ENCODE measurements around the gene MUC5B. TPM values are rescaled to one million over a fixed set of nuclear protein-coding genes. Genes with fewer than 3 reads are reported as not detected.

MUC5B gene
- polyA plus RNA-seq, 1 donor = 0.03 TPM

DNA sequence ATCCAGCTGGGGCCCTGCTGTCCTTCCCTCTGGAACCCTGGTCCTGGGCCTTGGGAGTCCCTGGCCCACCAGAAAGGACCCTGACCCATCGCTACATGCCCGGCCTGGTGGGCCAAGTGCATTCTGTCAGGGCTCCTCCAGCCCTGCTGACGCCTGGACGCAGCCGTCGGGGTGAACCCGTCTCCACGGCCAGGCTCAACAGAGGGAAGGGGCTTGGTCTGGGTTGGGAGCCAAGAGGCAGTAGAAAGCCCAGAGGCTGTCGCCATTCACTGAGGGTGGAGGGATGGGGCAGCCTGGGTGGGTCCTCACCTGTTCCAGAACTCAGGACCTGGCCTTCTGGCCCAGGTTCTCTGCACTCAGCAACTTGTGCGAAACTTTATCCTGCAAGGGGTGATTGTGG lies 47.6 kb downstream of the MUC5B start:
- DNase-seq = no peak

DNA sequence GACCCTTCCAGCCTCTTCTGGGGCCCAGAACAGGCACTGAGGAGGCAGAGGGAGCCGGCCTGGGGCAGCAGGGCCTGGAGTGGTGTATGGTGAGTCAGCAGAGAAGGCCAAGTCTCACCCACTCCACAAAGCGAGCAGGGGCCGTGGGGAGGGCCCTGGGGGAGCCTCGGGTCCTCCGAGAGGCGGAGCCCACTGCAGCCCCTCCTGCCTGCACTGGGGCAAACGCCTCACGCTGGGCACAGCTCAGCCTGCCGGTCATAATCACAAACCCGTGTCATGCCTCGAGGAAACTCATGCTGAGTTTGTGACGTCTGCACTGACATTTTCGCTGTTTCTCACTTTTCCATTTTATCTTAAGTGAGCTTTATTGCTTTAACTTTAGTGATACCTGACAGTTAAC lies 48.1 kb downstream of the MUC5B start:
- no peak for DNase-seq

DNA sequence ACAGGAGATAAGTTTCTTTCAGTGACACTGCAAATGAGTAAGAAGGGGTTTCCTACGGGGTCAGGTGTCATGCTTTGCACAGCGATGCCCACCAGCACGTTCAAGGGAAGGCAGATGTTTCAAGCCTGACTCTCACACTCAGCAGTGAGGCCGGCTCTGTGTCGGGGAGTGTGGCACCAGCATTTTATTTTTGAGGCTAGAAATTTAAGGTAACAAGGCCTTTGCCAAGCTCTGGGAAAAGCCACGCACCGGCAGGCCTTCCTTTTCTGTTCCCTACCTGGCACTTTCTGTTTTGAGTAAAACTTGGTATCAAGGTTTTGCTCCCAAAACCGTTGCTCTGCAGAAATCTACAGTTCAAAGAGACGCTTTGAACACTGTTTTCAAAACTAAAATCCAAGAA lies 48.5 kb downstream of the MUC5B start:
- no peak for DNase-seq

DNA sequence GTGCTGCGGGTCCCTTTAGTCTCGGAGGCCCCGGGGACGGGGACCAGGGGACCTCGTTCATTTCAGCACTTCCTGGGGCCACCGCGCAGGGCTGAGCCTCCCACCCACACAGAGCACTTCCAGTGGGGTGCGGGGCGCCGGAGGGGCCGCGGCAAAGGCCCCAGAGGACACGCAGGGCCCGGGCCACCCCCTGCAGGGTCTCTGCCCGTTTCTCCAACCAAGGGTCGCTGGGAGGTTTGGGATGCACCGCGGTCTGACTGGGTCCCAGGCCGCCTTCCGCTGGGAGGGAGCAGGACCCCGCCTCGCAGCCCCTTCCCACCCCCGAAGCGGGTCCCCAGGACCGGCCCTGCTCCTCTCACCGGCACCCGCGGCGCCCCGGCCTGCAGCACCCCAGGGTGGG lies 49.1 kb downstream of the MUC5B start:
- no peak for DNase-seq

DNA sequence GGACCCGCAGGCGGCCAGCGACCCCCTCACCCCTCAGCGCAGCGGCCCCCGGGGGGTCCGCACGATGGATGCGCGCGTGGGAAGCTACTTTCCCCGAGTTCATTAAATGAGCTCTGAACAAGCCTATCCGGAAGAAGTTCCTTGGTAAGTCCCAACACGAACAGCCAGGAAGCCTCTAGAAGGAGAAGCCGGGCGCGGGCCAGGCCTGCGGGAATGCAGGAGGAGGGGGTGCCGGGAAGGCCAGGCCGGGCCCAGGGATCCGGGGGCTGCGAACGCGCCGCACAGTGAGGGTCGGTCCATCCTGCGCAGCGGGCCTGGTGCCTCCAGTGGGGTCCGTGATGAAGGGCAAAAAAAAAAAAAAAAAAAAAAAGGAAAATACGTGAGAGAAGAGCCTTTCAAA lies 49.7 kb downstream of the MUC5B start:
- DNase-seq = no peak

DNA sequence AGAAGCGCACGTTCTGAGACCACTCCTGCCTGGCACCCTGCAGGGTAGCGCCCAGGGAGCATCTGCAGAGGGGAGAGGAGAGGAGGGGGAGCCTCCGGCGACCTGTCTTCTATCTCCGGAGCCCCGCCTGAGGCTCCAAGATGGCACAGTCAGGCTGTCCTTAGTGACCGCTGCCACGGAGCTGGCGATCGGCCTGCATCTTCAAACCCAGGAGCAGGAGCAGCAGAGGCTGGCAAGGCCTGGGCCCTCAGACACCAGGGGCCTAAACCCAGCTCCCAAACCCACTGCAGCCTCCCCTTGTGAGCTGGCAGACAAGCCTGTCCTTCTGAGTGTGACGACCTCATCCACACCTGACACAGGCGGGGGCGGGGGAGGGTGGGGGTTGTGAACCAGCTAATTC lies 51.6 kb downstream of the MUC5B start:
- DNase-seq = no peak

DNA sequence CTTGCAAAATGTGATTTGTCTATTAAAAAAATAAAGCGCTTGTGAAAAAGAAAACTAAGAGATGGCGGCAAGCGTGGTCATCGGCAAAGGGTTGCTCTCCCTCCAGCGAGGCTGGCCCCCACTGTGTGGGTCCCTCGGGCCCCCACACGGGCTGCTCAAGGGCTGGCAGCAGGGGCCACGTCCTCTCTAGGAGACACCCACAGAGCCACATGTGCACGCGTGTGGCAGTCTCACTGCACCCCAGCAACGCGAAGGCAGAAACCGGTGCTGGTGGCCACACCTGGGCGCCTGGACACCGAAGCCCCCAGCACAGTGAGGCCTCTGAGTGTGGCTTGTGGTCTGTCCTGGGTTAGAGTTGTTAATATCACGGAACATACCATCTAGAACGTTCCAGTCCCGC lies 52.2 kb downstream of the MUC5B start:
- no peak for DNase-seq

DNA sequence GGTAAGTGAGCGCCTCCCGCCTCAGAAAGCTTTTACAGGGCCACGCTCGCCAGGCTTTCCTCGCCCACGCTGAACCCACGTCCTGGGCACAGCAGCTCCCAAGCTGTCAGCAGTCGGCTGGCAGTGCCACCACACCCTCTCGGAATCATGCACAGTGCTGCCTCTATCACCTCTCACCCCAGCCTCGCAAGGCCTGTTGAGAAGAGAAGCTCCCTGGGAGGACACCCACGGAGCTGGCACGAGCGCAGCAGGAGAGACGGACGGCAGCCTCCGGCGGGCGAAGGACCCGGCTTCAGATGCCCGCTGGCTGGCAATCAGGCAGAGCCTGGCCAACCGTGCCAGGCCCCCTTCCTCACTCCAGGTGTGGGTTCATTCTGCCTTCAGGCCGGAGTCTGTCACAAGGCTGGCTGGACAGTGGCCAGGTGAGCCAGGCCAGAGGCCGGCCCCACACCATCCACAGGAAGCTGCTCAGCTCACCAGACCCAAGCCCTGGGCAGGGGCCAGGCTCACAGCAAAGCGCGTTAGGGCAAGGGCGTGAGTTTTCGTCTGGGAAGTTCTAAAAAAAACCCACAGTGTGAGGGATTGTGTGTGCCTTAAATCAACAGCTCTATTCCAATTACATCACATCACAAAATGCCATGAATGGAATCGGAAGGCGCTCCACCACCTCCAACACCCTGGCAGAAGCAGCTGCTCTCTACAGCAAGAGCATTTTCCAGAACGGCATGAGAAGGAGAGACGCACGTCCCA lies 53.4 kb downstream of the MUC5B start:
- DNase-seq = no peak

DNA sequence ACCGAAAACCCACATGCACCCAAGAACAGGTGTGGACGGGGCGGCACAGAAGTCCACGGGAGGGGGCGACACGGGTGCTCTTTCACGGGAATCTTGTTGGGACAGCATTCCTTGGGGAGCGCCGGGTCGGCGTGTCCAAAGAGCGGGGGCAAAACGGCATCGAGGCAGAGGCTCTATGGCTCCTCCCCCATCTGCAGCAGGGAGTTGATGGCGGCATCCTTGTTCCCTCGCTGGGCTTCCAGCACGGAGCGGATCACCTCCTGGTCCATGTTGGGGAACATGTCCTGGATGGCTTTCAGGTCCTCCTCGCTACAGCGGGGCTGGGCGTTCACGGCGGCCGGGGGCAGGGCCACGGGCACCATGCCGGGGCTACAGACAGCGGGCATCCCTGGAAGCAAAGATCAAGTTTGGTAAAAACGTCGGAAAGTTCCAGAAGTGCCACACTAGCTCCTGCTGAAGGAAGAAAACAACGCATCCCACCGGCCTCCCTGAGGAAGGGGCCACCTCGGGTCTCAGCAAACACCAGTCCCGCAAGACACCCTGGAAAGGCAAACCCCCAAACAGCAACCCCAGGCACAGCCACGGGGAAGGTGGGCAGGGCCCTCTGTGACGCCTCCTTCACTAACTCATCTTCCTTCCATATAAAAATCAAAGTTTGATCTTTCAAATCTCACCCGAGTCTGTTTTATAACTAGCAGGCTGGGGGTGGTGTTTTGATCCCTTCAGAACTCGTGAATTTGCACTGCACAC lies 54.2 kb downstream of the MUC5B start:
- no peak for DNase-seq

DNA sequence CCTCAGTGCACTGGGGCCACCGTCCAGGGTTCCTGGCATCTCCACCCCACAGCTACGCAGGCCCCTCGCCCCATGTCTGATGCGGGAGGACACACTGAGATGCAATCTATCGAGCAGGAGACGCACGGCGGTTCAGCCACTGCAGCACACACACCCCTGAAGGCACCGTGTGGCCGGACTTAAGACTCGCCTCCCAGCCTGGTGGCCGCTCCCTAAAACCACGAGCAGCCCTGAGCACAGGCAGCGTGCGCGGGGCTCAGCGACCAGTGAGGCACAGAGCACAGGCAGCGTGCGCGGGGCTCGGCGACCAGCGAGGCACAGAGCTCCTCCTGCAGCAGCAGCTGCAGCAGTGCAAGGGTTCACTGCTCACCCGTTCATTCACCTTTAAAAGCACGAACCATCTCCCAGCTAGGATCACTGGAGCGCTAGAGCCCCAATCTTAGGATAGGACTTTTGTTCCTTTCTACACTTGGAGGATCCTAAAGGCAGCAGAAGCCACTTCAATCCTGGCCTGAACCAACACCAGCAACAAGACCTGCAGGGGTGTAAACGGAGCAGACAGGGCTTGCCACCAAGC lies 55.2 kb downstream of the MUC5B start:
- DNase-seq = no peak

DNA sequence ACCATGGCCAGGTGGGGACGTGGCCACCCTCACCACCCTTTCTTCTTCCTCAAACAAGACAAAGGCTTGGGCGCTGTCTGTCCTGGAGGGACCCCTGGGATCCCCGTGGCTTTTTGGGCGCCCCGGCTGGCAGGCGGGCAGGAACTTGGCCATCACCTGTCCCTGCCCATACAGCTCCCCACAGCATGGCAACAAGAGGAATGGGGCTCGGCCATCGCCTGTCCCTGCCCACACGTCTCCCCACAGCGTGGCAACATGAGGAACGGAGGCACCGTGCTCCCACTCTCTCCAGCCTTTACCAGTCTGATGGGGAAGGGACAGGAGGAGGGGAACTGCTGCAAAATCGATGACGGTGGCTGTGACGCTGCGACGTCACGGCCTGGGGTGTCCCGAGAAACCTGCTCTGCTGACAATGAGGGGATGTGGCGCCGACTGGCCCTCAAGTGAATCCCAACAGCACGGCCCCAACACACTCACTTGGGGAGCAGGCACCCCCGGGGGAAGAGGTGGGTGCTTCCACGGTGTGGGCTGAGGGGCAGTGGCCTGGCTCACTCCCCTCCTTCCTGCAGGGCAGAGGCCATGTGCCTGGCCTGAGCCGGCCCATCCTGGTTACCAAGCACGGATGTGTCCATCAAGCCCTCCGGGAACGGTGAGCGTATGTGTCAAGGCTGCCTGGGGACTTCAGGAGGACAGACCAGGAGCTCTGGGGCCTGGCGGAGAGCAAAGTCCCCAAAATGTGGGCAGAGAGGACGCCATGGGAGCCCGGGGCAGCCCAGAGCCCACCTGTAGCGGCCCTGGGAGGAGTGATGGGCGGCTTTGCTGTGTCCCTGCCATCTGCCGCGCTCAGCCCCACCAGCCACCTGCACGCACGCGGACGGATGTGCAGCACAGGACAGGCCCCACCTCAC lies 56.2 kb downstream of the MUC5B start:
- no peak for DNase-seq

DNA sequence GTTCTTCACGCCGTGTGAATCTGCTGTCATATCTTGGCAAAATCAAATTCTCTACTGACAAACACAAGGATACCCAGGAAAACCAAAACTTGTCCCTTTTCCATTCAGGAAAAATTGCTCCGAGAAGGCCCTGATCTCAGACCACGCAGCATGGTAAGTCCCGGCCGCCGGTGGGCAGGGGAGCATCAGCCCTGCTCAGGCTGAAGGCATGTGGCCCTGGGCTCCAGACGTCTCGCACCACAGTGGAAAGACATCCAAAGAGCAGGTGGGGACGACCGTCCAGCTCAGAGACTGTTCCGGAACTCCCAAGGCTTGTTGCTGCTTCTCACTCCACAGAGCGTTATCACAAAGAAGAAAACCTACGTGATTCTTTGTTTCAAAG lies 56.8 kb downstream of the MUC5B start:
- no peak for DNase-seq

DNA sequence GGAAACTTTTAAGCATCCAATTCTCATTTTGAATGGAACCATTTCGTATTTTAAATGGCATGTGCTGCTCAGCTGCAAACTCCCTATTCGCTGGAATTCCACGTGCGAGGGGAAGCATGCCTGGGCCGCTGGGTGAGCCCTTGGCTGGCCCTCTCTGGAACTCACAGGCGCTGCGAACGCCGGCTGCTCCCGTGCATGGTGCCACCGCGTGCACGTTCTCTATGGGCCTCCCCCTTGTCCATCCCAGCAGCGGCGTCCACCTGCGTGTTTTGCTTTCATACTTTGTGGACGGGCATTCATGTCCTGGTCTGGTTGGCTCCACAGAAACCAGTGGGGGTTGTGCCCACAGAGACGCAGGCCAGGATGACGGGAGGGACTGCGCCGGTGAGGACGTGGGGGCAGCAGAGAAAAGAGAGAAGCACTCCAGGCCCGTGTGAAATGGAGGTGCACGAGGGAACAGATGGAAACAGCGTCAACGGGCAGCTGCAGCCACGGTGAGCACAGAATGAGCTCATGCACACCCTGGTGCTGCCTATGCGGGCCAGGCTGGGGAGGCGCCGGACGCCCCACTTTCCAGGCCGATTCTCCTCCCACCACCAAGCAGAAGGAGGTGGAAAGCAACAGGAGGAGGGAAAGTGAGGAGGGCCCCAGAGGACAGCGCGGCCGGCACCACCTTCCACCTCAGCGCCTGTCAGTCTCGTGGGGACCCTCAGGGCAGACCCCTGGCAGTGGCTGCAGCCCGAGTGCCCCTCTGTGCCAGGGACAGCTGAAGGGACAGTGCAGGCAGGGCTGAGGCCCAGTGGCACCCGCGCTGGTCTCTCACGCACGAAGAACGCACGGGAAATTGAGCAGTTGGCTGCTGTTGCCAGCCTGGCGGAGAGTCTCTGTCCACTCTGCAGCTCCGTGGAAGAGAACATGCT lies 57.5 kb downstream of the MUC5B start:
- DNase-seq = no peak

DNA sequence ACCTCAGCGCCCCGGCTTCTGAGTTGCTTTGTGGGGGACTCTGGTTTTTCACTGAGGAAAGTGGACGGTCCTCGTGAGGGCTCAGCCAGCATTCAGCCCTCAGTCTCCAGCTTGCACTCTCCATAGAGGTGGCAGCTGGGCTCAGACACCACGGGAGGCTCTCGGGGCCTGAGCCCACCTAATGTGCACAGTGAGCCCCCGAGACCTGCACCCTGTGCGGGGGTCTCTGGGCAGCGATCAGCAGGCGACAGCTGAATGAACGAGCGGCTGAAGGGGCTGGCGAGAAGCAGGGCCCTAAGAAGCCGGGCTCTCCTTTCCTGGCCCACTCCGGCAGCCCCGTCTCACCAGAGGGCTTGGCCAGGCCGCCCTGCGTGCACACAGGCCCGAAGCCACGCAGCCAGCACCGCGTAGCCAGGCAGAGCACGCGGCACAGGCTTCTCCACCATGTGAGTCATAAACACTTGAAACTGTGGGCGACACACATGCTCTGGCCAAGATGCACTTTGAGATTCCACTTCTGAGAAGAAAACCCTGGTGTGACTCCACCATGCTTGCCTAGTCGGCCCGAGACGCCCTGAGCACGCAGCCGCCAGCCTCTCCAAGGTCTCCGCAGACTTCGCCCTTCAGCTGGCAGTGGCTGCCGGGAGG lies 58.6 kb downstream of the MUC5B start:
- DNase-seq = no peak

DNA sequence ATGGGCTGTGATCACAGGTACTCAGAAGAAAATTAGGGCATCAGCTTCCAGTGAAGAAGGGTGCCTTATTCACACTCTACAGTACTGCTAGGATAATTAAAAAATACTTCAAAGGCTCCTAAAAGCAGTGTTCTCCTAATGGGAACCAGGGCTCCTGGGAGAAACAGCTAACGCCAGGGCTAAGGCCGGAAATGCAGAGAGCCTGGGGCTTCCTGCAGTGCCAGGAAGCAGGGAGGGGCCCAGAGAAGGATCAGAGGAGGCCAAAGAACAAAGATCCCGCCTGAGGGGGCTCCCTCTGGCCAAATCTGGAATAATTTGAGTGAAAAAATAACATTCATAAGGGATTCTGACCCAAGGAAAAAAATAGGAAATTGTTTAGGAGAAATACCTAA lies 59.1 kb downstream of the MUC5B start:
- no peak for DNase-seq

DNA sequence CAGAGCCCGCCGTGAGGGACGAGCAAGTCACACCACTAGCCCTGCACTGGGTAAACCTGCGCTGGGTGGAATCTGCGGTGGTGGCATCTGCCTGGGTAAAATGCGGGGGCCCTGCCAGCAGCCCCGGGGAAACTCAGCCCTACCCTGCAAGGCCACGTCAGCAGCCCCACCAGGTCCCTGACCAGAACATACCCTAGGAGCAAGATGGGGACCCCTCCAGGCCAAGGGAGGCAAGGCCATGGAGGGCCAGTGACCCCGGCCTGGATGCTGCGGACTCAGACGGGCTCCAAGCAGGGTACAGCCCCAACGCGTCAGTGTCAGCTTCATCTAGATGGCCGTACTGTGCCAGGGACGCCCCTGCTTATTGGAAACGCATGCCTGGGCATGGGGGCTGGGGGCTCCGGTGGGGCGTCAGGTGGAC lies 60.2 kb downstream of the MUC5B start:
- no peak for DNase-seq

DNA sequence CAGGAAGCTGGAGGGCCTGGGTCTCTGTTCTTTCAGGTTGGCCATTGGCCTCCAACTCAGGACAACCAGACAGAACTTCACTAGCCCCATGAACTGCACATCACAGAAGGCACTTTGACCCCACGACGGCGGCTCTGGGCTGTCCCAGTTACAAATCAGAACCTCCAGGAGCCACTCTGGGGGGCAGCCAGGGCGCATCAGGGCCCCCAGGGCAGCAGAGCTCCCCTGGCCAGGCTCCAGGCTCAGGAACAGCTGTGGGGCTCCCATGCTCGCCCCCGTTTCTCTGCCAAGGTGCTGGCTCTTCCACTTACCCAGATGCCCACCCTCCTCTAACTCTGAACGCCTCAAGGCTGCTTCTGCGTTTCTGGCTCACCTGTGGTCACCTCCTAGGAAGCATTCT lies 61.0 kb downstream of the MUC5B start:
- DNase-seq = no peak

DNA sequence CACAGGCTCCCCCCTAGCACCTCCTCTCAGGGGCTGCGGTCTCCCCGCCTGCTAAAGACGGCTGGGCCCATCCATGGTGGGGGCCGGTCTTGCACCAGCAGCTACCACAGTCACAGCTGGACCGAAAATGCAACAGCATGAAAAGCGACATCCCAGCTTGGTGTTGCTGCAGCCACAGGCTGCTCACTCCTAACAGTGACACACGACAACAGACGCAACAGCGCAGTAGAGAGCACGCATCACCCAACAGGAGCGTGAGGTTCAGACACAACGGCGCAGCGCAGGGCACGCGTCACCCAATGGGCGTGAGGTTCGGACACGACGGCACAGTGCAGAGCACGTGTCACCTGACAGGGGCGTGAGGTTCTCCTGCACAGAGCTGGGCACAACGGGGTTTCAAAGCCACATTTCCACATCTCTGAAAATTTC lies 62.5 kb downstream of the MUC5B start:
- no peak for DNase-seq

DNA sequence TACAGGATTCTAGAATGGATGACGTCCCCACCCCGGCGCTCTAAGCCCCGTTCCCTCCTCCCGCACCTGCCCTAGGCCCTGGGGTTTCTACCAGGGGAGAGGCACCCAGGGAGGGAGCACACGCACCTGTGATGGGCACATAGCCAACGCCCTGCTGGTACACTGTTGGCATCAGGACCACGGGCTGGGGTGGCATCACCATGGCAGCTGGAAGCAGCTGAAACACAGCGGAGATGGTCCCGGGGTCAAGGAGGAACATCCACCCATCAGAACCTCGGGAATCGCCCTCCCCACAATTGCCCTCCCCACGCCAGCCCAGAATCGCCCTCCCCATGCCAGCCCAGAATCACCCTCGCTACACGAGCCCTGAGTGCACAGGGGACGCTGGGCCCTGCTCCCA lies 63.0 kb downstream of the MUC5B start:
- no peak for DNase-seq

DNA sequence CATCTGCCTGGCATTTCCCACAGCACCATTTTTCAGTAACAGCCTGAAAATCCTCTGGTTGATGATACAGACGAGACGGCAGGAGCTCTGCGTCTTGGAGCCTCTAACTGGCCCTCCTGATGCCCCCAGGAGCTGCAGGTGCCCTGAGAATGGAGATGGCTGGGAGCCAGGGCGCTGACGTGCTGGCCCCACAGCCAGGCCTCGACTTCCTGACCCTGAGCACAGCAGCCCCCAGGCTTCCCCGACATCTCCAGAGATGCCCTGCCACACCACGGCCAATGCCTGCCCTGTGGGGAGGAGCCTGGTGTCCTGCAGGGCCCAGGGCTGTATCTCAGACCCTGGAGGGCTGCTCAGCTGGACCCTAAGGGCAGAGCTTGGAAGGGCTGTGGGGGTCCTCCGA lies 65.1 kb downstream of the MUC5B start:
- no peak for DNase-seq

DNA sequence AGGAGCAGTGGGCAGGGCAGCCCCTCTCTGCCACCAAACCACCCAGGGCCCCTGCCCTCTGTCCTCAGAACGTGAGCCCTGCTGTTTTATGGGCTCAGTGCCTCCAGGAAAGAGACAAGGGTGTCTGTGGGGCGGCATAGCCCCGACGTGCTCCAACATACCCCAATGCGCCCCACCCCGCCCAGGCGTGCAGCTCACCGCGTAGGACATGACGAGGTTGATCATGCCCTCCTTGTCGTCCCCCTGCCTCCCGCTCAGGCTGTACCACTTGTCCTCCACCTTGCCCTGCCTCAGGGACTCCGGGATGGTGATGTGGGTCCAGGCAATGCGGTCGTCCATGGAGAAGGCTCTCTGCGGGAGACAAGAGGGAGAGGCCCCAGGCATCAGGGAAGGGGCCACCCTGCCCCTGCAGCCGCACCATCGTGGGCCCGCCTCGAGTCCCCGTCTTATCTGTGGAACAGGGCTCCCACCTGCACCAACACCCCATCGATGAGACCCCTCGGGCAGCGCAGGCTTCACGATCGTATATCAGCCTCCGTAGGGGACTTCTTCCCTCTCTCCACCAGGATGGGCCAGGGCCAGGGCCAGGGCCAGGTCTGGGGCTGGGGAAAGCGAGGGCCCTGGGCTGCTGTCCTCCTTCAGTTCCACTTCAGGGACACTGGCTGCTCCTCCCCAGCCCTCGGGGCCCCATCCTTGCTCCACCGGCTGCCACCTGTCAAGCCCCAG lies 65.7 kb downstream of the MUC5B start:
- no peak for DNase-seq
